Mesothelial cell of epicardium (in vitro differentiated cells): Measurements from ENCODE around the gene CACNA1I. TPM values are rescaled to one million over a fixed set of nuclear protein-coding genes. Genes with fewer than 3 reads are reported as not detected.

Experiments
- DNase-seq, 2 experiments: peaks; one replicate each; pipeline ENCODE4 v3.0.0; 2021; ENCODE audit warnings: low spot score in 2 of 2; ENCODE audit not compliant: unreplicated experiment in 2 of 2
- H3K27ac Mint-ChIP-seq: 2 replicates; pipeline ENCODE4 v1.8.0; 2021; ENCODE audit warnings: mixed read lengths
- H3K27me3 Mint-ChIP-seq: 2 replicates; pipeline ENCODE4 v1.8.0; 2021; ENCODE audit warnings: low read depth, mixed read lengths
- H3K36me3 Mint-ChIP-seq: 2 replicates; pipeline ENCODE4 v1.8.0; 2021; ENCODE audit warnings: mixed read lengths
- H3K4me1 Mint-ChIP-seq: 2 replicates; pipeline ENCODE4 v1.8.0; 2021; ENCODE audit warnings: mixed read lengths
- H3K4me3 Mint-ChIP-seq: 2 replicates; pipeline ENCODE4 v1.8.0; 2021; ENCODE audit warnings: mild to moderate bottlenecking, moderate library complexity, mixed read lengths
- H3K9me3 Mint-ChIP-seq: 2 replicates; pipeline ENCODE4 v1.8.0; 2021; ENCODE audit warnings: mixed read lengths
- total RNA-seq: library from RNA; stranded (reverse); gene quantifications from 3 replicates; pipeline ENCODE4 v1.2.1, GENCODE V29; 2021
- TF ChIP-seq, protein P1 (sequence below): fragments of 200-600 bp; sonication (generic); IDR thresholded peaks from one replicate; pipeline ENCODE4 v1.5.0; 2021; ENCODE audit warnings: antibody characterized with exemption; ENCODE audit not compliant: unreplicated experiment

The CACNA1I gene
- total RNA-seq, 1 donor from 2014 or later: 0.31 TPM

DNA sequence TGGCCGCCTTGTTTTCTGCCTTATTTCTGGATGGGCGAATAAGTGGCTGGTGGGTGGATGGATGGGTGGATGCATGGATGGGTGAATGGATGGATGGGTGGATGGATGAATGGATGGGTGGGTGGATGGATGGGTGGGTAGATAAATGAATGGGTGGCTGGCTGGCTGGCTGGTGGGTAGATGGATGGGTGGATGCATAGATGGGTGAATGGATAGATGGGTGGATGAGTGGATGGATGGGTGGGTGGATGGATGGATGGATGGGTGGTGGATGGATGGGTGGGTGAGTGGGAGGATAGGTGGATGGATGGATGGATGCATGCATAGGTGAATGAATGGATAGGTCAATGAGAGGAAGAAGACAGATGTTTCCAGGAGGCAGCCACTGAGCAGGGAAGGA, 98.9 kb downstream of the CACNA1I start:
- no peak for DNase-seq
- Mint-ChIP-seq H3K4me3 (no peak overlapping the region), H3K9me3 (peaks cover 22% of the 10 kb centered on the region), H3K27me3 (peaks cover 56% of the 10 kb centered on the region), H3K36me3 (peaks cover 7% of the 10 kb centered on the region), H3K4me1 (peaks cover 2% of the 10 kb centered on the region), H3K27ac (no peak overlapping the region)
- TF ChIP-seq, protein P1, sequence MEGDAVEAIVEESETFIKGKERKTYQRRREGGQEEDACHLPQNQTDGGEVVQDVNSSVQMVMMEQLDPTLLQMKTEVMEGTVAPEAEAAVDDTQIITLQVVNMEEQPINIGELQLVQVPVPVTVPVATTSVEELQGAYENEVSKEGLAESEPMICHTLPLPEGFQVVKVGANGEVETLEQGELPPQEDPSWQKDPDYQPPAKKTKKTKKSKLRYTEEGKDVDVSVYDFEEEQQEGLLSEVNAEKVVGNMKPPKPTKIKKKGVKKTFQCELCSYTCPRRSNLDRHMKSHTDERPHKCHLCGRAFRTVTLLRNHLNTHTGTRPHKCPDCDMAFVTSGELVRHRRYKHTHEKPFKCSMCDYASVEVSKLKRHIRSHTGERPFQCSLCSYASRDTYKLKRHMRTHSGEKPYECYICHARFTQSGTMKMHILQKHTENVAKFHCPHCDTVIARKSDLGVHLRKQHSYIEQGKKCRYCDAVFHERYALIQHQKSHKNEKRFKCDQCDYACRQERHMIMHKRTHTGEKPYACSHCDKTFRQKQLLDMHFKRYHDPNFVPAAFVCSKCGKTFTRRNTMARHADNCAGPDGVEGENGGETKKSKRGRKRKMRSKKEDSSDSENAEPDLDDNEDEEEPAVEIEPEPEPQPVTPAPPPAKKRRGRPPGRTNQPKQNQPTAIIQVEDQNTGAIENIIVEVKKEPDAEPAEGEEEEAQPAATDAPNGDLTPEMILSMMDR: no peak

DNA sequence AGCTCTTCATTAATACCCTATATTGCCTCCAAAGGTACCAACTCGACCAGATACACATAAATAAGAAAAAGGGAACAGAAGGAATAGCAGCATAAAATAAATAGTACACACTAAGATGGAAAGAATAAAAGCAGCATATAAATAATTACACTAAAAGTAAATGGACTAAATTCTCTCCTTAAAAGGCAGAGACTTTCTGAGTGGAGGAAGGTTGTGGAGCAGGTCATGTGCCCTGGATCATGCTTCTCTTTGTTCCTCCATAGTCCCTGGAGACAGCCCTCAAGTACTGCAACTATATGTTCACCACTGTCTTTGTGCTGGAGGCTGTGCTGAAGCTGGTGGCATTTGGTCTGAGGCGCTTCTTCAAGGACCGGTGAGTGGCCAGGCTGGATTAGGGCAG, 101.4 kb downstream of the CACNA1I start:
- H3K36me3 Mint-ChIP-seq: peaks cover 7% of the 10 kb centered on the region
- H3K27ac Mint-ChIP-seq: no peak overlapping the region
- peaks cover 22% of the 10 kb centered on the region for H3K9me3 Mint-ChIP-seq
- no peaks in the 10 kb centered on the region for H3K4me1 Mint-ChIP-seq
- DNase-seq: no peak
- TF ChIP-seq, protein P1: no peak
- H3K27me3 Mint-ChIP-seq: peaks cover 53% of the 10 kb centered on the region
- no peak overlapping the region for H3K4me3 Mint-ChIP-seq

DNA sequence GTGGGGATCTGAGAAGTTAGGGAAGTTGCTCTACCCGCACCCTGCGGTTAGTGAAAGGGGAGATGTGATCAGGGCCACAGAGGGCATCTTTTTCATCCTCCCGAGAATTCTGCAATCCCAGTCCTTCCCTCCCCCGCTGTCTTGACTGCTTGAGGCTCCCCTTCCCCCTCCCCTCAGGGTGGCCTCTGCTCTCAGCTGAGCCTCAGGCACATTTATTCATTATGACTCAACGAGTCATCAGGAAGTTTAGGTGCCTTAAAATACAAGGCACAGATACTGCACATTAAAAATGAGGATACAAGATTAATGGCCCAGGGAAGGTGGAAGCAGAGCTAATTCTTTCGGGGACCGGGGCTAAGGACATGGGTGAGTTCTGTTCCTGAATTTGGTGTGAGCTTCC, 104.0 kb downstream of the CACNA1I start:
- peaks cover 22% of the 10 kb centered on the region for H3K9me3 Mint-ChIP-seq
- DNase-seq: no peak
- H3K36me3 Mint-ChIP-seq: peaks cover 7% of the 10 kb centered on the region
- H3K27ac Mint-ChIP-seq: no peak overlapping the region
- no peak overlapping the region for H3K4me3 Mint-ChIP-seq
- peaks cover 33% of the 10 kb centered on the region for H3K27me3 Mint-ChIP-seq
- TF ChIP-seq, protein P1: no peak
- no peaks in the 10 kb centered on the region for H3K4me1 Mint-ChIP-seq

DNA sequence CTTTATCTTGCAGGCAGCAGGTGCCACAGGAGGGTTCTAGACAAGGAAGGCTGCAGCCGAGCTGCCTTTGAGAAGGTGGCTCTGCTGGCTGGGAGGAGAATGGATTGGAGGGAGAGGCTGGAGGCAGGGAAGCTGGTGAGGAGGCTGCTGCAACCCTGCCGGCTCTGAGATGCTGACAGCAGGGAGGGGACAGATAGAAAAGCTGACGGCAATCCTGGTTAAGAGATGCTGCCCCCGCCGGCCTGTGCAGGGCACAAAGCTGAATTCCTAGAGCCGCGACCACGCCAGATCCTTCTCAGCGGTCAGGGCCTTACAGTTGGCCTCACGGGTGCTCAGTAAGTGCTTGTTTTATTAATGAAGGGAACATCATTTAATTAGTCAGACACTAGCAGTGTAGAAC, 105.4 kb downstream of the CACNA1I start:
- H3K4me3 Mint-ChIP-seq: no peak overlapping the region
- peaks cover 29% of the 10 kb centered on the region for H3K27me3 Mint-ChIP-seq
- DNase-seq: no peak
- peaks cover 7% of the 10 kb centered on the region for H3K36me3 Mint-ChIP-seq
- TF ChIP-seq, protein P1: no peak
- peaks cover 18% of the 10 kb centered on the region for H3K9me3 Mint-ChIP-seq
- H3K4me1 Mint-ChIP-seq: no peaks in the 10 kb centered on the region
- H3K27ac Mint-ChIP-seq: no peak overlapping the region

DNA sequence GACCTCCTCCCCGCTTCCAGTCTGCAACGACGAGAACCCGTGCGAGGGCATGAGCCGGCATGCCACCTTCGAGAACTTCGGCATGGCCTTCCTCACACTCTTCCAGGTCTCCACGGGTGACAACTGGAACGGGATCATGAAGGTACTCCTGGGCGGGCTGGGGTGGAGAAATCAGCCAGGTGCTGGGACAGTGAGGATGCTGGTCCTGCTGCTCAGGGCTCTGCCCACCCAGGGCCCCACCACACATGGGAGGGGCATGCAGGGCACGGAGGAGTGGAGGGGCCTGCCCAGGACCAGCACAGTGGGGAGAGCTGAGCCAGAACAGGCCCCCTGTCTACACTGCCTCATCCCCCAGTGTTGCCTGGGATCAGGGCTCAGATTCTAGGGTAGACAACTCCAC, 107.4 kb downstream of the CACNA1I start:
- Mint-ChIP-seq H3K4me3 (no peak overlapping the region), H3K4me1 (no peaks in the 10 kb centered on the region), H3K36me3 (no peaks in the 10 kb centered on the region), H3K27ac (no peak overlapping the region), H3K9me3 (peaks cover 5% of the 10 kb centered on the region), H3K27me3 (peaks cover 37% of the 10 kb centered on the region)
- TF ChIP-seq, protein P1: no peak
- no peak for DNase-seq
